DOHH2 (cell line): ENCODE data around the gene ATXN2.

Source experiments
- CTCF ChIP-seq: fragments of 200-600 bp; sonication (generic); IDR thresholded peaks from one replicate; pipeline ENCODE4 v1.5.1; 2014; ENCODE audit warnings: antibody characterized with exemption, mild to moderate bottlenecking, low read depth, low read length; ENCODE audit not compliant: poor library complexity, severe bottlenecking
- EZH2phosphoT487 ChIP-seq: fragments of 200-600 bp; sonication (generic); IDR thresholded peaks from 2 replicates; pipeline ENCODE4 v1.6.1; 2017; ENCODE audit warnings: borderline replicate concordance, mild to moderate bottlenecking, antibody characterized with exemption, low read length, moderate library complexity, mixed read lengths

- no peak for TF ChIP-seq CTCF
- TF ChIP-seq EZH2phosphoT487 = no peak
Observed at GRCh38 chr12:111600205-111600642, 1.1 kb upstream of the ATXN2 start.
